ENCODE data around the gene CLDN20. TPM values are rescaled to one million over a fixed set of nuclear protein-coding genes. Genes with fewer than 3 reads are reported as not detected.

The CLDN20 gene
- polyA plus RNA-seq, 1 donor = 0.67 TPM

DNA sequence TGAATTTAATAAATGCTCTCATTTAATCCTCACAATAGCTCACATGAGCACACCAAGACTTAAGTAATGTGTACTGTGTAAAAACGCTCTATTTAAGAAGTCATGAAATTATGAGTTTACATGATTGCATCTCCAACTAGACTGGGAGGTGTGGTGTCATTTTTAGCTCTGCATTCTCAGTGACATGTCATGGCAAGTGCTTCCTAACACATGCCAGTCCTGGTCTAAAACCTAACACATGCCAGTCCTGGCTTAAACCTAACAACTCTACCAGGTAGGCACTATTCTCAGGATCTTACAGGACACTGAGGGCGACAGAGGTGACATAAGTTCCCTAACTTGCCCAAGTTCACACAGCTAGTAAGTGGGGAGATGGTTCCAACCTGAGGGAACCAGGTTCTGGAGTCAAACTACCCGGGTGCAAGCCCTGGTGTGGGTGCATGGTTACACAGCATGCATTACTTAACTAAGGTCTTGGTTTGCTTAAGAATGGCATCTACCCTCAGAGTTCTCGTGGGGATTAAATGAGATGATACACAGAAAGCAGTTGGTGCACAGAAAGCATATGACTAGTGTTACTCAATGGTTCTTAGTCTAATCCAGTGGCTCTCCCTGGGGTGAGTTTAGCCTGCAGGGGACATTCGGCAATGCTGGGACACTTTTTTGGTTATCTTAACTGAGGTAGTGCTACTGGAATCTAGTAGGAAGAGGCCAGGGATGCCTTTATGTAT lies 14.7 kb downstream of the CLDN20 start:
- Histone ChIP-seq H3K27ac (ENCODE audit: low read length) (no peak overlapping the region), H3K9me3 (ENCODE audit: control insufficient read depth, low read depth, low read length) (no peaks in the 10 kb centered on the region), H3K36me3 (ENCODE audit: control insufficient read depth, insufficient read depth, low read length) (peaks cover 36% of the 10 kb centered on the region), H3K27me3 (ENCODE audit: control insufficient read depth, insufficient read depth, low read length) (no peaks in the 10 kb centered on the region), H3K4me3 (ENCODE audit: low read length) (no peak overlapping the region), H3K4me1 (ENCODE audit: control insufficient read depth, insufficient read depth, low read length) (no peaks in the 10 kb centered on the region)
- no CpG with 5 or more reads among the region's 5 CpGs for WGBS (ENCODE audit: insufficient coverage, low lambda C conversion rate)
- DNase-seq = no peak

- peaks cover 31% of the 10 kb centered on the region for H3K36me3 ChIP-seq (ENCODE audit: control insufficient read depth, insufficient read depth, low read length)
- H3K9me3 ChIP-seq (ENCODE audit: control insufficient read depth, low read depth, low read length) = no peaks in the 10 kb centered on the region
- H3K4me1 ChIP-seq (ENCODE audit: control insufficient read depth, insufficient read depth, low read length) = no peaks in the 10 kb centered on the region
- H3K27me3 ChIP-seq (ENCODE audit: control insufficient read depth, insufficient read depth, low read length) = no peaks in the 10 kb centered on the region
- 92% methylated on average over 2 of the region's 4 CpGs for WGBS (ENCODE audit: insufficient coverage, low lambda C conversion rate)
- H3K4me3 ChIP-seq (ENCODE audit: low read length) = no peak overlapping the region
- DNase-seq = no peak
- H3K27ac ChIP-seq (ENCODE audit: low read length) = no peak overlapping the region
These were observed 21.0 kb downstream of the CLDN20 start for GRCh38 chr6:155284775-155285174.

DNA sequence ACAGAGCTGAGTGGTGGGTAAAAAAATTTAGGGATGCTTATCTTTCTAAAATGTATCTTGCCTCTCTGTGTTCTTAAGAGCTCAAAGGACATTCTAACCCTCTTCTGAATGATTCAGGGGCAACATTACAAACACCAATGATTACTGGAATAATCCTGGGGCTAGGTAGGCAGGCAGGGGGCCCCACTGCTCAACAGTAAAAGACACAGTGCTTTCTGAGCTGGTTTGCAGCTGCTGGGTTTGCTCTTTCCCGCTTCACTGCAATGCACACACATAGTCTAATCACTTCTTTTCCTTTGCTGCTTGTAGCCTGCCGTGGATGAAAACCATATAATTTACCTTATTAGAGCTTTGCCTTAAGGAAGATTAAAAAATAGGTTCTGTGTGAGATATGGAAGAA lies 23.9 kb downstream of the CLDN20 start:
- no CpG with 5 or more reads among the region's 2 CpGs for WGBS (ENCODE audit: insufficient coverage, low lambda C conversion rate)
- Histone ChIP-seq H3K27ac (ENCODE audit: low read length) (no peak overlapping the region), H3K4me3 (ENCODE audit: low read length) (no peak overlapping the region), H3K4me1 (ENCODE audit: control insufficient read depth, insufficient read depth, low read length) (no peaks in the 10 kb centered on the region), H3K27me3 (ENCODE audit: control insufficient read depth, insufficient read depth, low read length) (no peaks in the 10 kb centered on the region), H3K36me3 (ENCODE audit: control insufficient read depth, insufficient read depth, low read length) (peaks cover 38% of the 10 kb centered on the region), H3K9me3 (ENCODE audit: control insufficient read depth, low read depth, low read length) (no peaks in the 10 kb centered on the region)
- no peak for DNase-seq

- no peak for DNase-seq
- 100% methylated on average over 2 of the region's 5 CpGs for WGBS (ENCODE audit: insufficient coverage, low lambda C conversion rate)
- H3K27me3 ChIP-seq (ENCODE audit: control insufficient read depth, insufficient read depth, low read length) = no peaks in the 10 kb centered on the region
- H3K4me1 ChIP-seq (ENCODE audit: control insufficient read depth, insufficient read depth, low read length) = no peaks in the 10 kb centered on the region
- no peak overlapping the region for H3K4me3 ChIP-seq (ENCODE audit: low read length)
- no peak overlapping the region for H3K27ac ChIP-seq (ENCODE audit: low read length)
- peaks cover 31% of the 10 kb centered on the region for H3K36me3 ChIP-seq (ENCODE audit: control insufficient read depth, insufficient read depth, low read length)
- H3K9me3 ChIP-seq (ENCODE audit: control insufficient read depth, low read depth, low read length) = no peaks in the 10 kb centered on the region
These were observed 26.7 kb downstream of the CLDN20 start for GRCh38 chr6:155290491-155290890.

DNA sequence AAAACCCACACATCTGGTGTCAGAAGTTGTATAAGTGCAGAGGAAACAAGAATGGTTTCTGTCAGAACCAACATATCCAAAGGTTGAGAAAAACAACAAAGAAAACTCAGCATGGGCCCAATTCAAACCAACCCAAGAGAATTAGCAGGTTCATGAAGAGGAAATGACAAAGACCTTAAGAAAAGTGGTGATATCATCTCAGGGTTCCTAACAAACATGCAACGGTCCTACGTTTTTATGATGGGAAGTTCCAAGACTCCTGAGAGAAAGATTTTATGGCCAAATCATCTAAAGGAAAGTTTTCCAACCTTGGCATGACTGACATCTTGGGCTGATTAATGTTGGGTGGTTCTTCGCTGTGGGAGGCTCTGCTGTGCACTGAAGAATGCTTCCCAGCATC lies 27.5 kb downstream of the CLDN20 start:
- Histone ChIP-seq H3K4me3 (ENCODE audit: low read length) (no peak overlapping the region), H3K36me3 (ENCODE audit: control insufficient read depth, insufficient read depth, low read length) (peaks cover 36% of the 10 kb centered on the region), H3K9me3 (ENCODE audit: control insufficient read depth, low read depth, low read length) (no peaks in the 10 kb centered on the region), H3K4me1 (ENCODE audit: control insufficient read depth, insufficient read depth, low read length) (no peaks in the 10 kb centered on the region), H3K27me3 (ENCODE audit: control insufficient read depth, insufficient read depth, low read length) (no peaks in the 10 kb centered on the region), H3K27ac (ENCODE audit: low read length) (no peak overlapping the region)
- WGBS (ENCODE audit: insufficient coverage, low lambda C conversion rate) = no CpG with 5 or more reads among the region's 3 CpGs
- no peak for DNase-seq

- H3K27me3 ChIP-seq (ENCODE audit: control insufficient read depth, insufficient read depth, low read length) = no peaks in the 10 kb centered on the region
- peaks cover 46% of the 10 kb centered on the region for H3K36me3 ChIP-seq (ENCODE audit: control insufficient read depth, insufficient read depth, low read length)
- no peak for DNase-seq
- no CpG with 5 or more reads among the region's 5 CpGs for WGBS (ENCODE audit: insufficient coverage, low lambda C conversion rate)
- no peaks in the 10 kb centered on the region for H3K9me3 ChIP-seq (ENCODE audit: control insufficient read depth, low read depth, low read length)
- H3K4me1 ChIP-seq (ENCODE audit: control insufficient read depth, insufficient read depth, low read length) = no peaks in the 10 kb centered on the region
- no peak overlapping the region for H3K27ac ChIP-seq (ENCODE audit: low read length)
- H3K4me3 ChIP-seq (ENCODE audit: low read length) = no peak overlapping the region
These were observed 28.9 kb downstream of the CLDN20 start for GRCh38 chr6:155292711-155293110.

- Histone ChIP-seq H3K27ac (ENCODE audit: low read length) (no peak overlapping the region), H3K9me3 (ENCODE audit: control insufficient read depth, low read depth, low read length) (no peaks in the 10 kb centered on the region), H3K4me3 (ENCODE audit: low read length) (no peak overlapping the region), H3K4me1 (ENCODE audit: control insufficient read depth, insufficient read depth, low read length) (no peaks in the 10 kb centered on the region), H3K27me3 (ENCODE audit: control insufficient read depth, insufficient read depth, low read length) (no peaks in the 10 kb centered on the region), H3K36me3 (ENCODE audit: control insufficient read depth, insufficient read depth, low read length) (peaks cover 28% of the 10 kb centered on the region)
- 88% methylated on average over 1 of the region's 3 CpGs for WGBS (ENCODE audit: insufficient coverage, low lambda C conversion rate)
- DNase-seq = no peak
These were observed 33.9 kb downstream of the CLDN20 start for GRCh38 chr6:155297669-155298068.

- Histone ChIP-seq H3K4me3 (ENCODE audit: low read length) (no peak overlapping the region), H3K27me3 (ENCODE audit: control insufficient read depth, insufficient read depth, low read length) (no peaks in the 10 kb centered on the region), H3K27ac (ENCODE audit: low read length) (no peak overlapping the region), H3K36me3 (ENCODE audit: control insufficient read depth, insufficient read depth, low read length) (peaks cover 14% of the 10 kb centered on the region), H3K9me3 (ENCODE audit: control insufficient read depth, low read depth, low read length) (no peaks in the 10 kb centered on the region), H3K4me1 (ENCODE audit: control insufficient read depth, insufficient read depth, low read length) (no peaks in the 10 kb centered on the region)
- no peak for DNase-seq
- WGBS (ENCODE audit: insufficient coverage, low lambda C conversion rate) = 100% methylated on average over 1 of the region's 2 CpGs
These were observed 38.1 kb downstream of the CLDN20 start for GRCh38 chr6:155301867-155302266.

GRCh38 chr6:155303361-155303870 lies 39.6 kb downstream of the CLDN20 start:
- H3K4me3 ChIP-seq (ENCODE audit: low read length) = no peak overlapping the region
- H3K27ac ChIP-seq (ENCODE audit: low read length) = no peak overlapping the region
- 67% methylated on average over 1 of the region's 4 CpGs for WGBS (ENCODE audit: insufficient coverage, low lambda C conversion rate)
- DNase-seq = no peak
- H3K9me3 ChIP-seq (ENCODE audit: control insufficient read depth, low read depth, low read length) = no peaks in the 10 kb centered on the region
- no peaks in the 10 kb centered on the region for H3K4me1 ChIP-seq (ENCODE audit: control insufficient read depth, insufficient read depth, low read length)
- peaks cover 15% of the 10 kb centered on the region for H3K36me3 ChIP-seq (ENCODE audit: control insufficient read depth, insufficient read depth, low read length)
- H3K27me3 ChIP-seq (ENCODE audit: control insufficient read depth, insufficient read depth, low read length) = no peaks in the 10 kb centered on the region

DNA sequence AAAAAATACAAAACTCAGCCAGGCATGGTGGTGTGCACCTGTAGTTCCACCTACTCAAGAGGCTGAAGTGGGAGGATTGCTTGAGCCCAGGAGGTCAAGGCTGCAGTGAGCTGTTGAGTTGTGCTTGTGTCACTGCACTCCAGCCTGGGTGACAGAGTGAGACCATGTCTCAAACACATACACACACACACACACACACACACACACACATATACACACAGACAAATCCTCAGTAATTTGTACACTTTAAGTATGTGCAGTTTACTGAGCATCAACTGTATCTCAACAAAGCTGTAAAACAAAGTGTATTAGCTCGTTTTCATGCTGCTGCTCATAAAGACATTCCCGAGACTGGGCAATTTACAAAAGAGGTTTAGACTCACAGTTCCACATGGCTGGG lies 43.1 kb downstream of the CLDN20 start:
- DNase-seq = no peak
- H3K27ac ChIP-seq (ENCODE audit: low read length) = no peak overlapping the region
- H3K27me3 ChIP-seq (ENCODE audit: control insufficient read depth, insufficient read depth, low read length) = no peaks in the 10 kb centered on the region
- no peaks in the 10 kb centered on the region for H3K9me3 ChIP-seq (ENCODE audit: control insufficient read depth, low read depth, low read length)
- H3K36me3 ChIP-seq (ENCODE audit: control insufficient read depth, insufficient read depth, low read length) = peaks cover 24% of the 10 kb centered on the region
- H3K4me3 ChIP-seq (ENCODE audit: low read length) = no peak overlapping the region
- whole genome bisulfite sequencing (ENCODE audit: insufficient coverage, low lambda C conversion rate) = no CpG with 5 or more reads among the region's 2 CpGs
- H3K4me1 ChIP-seq (ENCODE audit: control insufficient read depth, insufficient read depth, low read length) = no peaks in the 10 kb centered on the region

DNA sequence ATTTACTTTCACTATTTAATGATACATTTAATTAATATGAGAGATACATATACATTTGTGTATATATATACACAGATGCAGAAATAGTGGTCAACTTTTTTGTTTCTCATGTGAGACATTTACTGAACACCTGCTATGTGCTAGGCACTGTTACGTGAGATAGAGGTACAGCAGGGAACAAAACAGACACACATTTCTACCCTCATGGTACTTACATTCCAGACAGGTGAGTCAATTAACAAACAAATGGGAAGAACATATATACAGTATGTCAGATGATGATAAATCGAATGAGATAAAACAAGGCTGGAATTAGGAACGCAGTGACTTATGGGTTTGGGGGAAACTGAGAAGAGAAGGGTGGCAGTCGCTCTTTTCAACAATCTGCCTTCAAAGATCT lies 45.3 kb downstream of the CLDN20 start:
- Histone ChIP-seq H3K27ac (ENCODE audit: low read length) (no peak overlapping the region), H3K36me3 (ENCODE audit: control insufficient read depth, insufficient read depth, low read length) (peaks cover 24% of the 10 kb centered on the region), H3K9me3 (ENCODE audit: control insufficient read depth, low read depth, low read length) (peaks cover 3% of the 10 kb centered on the region), H3K27me3 (ENCODE audit: control insufficient read depth, insufficient read depth, low read length) (no peaks in the 10 kb centered on the region), H3K4me3 (ENCODE audit: low read length) (no peak overlapping the region), H3K4me1 (ENCODE audit: control insufficient read depth, insufficient read depth, low read length) (no peaks in the 10 kb centered on the region)
- no peak for DNase-seq
- no CpG with 5 or more reads among the region's 4 CpGs for WGBS (ENCODE audit: insufficient coverage, low lambda C conversion rate)
